Endothelial cell of coronary artery (primary cell): ENCODE measurements around the gene NOTCH2NLA. TPM values are rescaled to one million over a fixed set of nuclear protein-coding genes. Genes with fewer than 3 reads are reported as not detected.

Source experiments
- total RNA-seq: library from RNA; depleted of rRNA; stranded (reverse); fragments of >200 nt; gene quantifications from 2 replicates; pipeline ENCODE4 v1.2.3, GENCODE V29; 2014

The NOTCH2NLA gene
- 19.9 and 30.3 TPM in 2 replicates for total RNA-seq

DNA sequence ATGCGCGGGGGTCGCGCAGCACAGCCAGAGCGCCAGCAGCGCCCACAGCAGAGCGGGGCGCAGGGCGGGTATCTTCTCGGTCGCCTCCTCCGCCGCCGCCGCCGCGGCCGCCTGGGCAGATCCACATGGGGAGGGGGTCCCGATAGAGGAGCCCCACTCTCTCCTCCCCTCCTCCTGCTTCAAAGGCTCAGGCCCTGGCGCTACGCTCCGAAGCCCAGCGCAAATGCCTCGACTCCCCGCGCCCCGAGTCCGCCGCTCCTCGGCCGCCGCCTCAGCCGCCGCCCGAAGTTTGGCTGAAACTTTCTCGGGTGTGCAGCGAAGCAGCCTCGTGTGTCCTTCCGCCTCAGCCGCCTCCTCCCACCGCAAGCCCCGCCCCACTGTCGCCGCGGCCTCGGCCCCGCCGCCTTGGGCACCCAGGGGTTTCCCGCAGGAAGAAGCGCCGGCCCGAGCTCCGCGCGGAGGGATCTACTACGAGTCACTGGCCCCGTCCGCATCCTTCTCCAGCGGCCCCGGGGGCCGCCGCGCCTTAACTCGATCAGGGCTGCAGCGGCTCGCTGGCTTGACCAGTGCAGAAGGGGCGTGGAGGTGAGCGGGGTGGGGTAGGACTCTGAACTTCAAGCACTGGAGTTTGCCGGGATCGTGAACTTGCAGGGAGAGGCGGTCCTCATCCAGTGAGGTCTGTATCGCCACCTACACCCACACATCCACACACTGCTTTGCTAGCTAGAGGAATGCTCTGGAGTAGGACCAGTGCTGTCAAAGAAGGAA, at the start of gene NOTCH2NLA:
NOTCH2NLA (minus strand) TSS at position 312 of the 768 bp plus-strand sequence. CDS start 39,684 bp downstream, outside the sequence.

DNA sequence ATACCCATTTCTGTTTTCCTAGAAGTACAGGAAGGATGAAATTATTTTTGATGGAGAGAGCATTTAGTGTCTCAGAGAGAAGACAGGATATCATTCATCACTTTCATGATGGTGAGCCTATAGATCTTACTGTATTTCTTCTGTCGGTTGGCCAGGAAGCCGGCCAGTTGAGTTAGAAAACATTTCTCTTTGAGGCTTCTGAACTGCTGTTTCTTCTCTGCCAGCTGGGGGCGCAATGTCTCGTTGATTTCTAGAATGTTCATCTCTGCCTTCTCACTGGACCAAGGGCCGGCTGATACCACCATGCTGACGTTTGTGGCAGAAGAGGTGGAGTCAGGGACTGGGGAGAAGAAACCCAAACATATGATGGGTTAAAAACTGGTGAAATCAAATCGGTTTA, 84.4 kb downstream of the NOTCH2NLA start, which contains the start of gene NBPF10:
NBPF10 (minus strand) TSS at position 340 of the 400 bp plus-strand sequence; CDS start at position 305, 35 bp downstream.

Other genes with a start within 250 kb of the NOTCH2NLA start
- 30.4 and 109 TPM in 2 replicates for gene TXNIP, start 232.4 kb downstream of the NOTCH2NLA start, total RNA-seq
- not detected in 2 replicates for gene HJV, start 207.3 kb downstream of the NOTCH2NLA start, total RNA-seq
- 0.81 and 1.5 TPM in 2 replicates for gene NBPF10, start 84.2 kb downstream of the NOTCH2NLA start, total RNA-seq